GM19193 (cell line): ENCODE measurements around the gene LAMTOR1.

Experiments used
- POLR2A ChIP-seq: IDR thresholded peaks from 4 replicates; pipeline ENCODE4 v1.6.1; 2011; ENCODE audit not compliant: insufficient read depth, insufficient read length; ENCODE audit errors: extremely low read depth

Gene LAMTOR1

GRCh38 chr11:72078477-72078876, 24.6 kb downstream of the LAMTOR1 start:
- no peak for TF ChIP-seq POLR2A

- TF ChIP-seq POLR2A, result no peak
Observed at GRCh38 chr11:72075756-72076155, 27.3 kb downstream of the LAMTOR1 start.

- TF ChIP-seq POLR2A, result no peak
Observed at GRCh38 chr11:72075109-72075508, 28.0 kb downstream of the LAMTOR1 start.

- TF ChIP-seq POLR2A, result no peak
Observed at GRCh38 chr11:72072348-72072747, 30.7 kb downstream of the LAMTOR1 start.

- no peak for TF ChIP-seq POLR2A
Observed at GRCh38 chr11:72070491-72070890, 32.6 kb downstream of the LAMTOR1 start.

GRCh38 chr11:72069787-72070251, 33.3 kb downstream of the LAMTOR1 start:
- no peak for TF ChIP-seq POLR2A

- TF ChIP-seq POLR2A, result no peak
Observed at GRCh38 chr11:72069200-72069599, 33.9 kb downstream of the LAMTOR1 start.

- no peak for TF ChIP-seq POLR2A
Observed at GRCh38 chr11:72067676-72068075, 35.4 kb downstream of the LAMTOR1 start.

- TF ChIP-seq POLR2A, result no peak
Observed at GRCh38 chr11:72067266-72067665, 35.8 kb downstream of the LAMTOR1 start.

GRCh38 chr11:72066855-72067254, 36.2 kb downstream of the LAMTOR1 start:
- no peak for TF ChIP-seq POLR2A

- TF ChIP-seq POLR2A, result no peak
Observed at GRCh38 chr11:72061739-72062396, 41.2 kb downstream of the LAMTOR1 start.

GRCh38 chr11:72058416-72059034, 44.6 kb downstream of the LAMTOR1 start:
- no peak for TF ChIP-seq POLR2A

- no peak for TF ChIP-seq POLR2A
Observed at GRCh38 chr11:72048766-72049460, 54.2 kb downstream of the LAMTOR1 start.
